OCI-LY1 (cell line): Measurements from ENCODE around the gene ADAMTS17.

Experiments
- CTCF ChIP-seq: fragments of 200-600 bp; sonication (generic), shearing (Covaris generic); IDR thresholded peaks from 2 replicates; pipeline ENCODE4 v1.5.1; 2017; ENCODE audit warnings: mild to moderate bottlenecking, antibody characterized with exemption, low read length, moderate library complexity, mixed read lengths
- EZH2 ChIP-seq: fragments of 200-600 bp; sonication (generic), shearing (Covaris generic); IDR thresholded peaks from 2 replicates; pipeline ENCODE4 v1.8.0; 2017; ENCODE audit warnings: borderline replicate concordance, mixed run types, mild to moderate bottlenecking, antibody characterized with exemption, low read length, moderate library complexity, mixed read lengths

DNA sequence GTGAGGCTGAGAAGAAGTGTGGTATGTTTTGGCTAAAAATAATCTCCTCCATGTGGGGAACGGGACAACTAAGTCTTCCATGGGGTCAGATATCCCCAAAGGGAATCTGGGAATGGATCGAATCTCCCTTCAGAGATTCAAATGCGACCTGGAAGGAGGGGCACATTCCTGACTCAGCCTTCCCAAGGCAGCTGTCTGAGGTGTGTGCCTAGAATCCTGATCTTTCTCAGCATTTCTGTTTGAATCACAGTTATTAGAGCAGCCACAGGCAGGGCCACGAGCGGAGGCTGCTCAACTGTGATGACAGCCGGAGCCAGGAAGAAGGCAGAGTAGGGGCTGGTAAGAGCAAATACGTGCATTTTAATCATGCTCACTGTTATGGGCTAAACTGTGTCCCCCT lies 135.1 kb downstream of the ADAMTS17 start:
- TF ChIP-seq CTCF: no peak
- no peak for TF ChIP-seq EZH2
